GM12801 (cell line): Measurements from ENCODE around the gene ZNF648.

ENCODE experiments used
- TF ChIP-seq, protein P1 (sequence below): IDR thresholded peaks from one replicate; pipeline ENCODE4 v1.5.1; 2011; ENCODE audit warnings: control low read depth; ENCODE audit not compliant: insufficient read length; ENCODE audit errors: extremely low read depth

Gene ZNF648, protein sequence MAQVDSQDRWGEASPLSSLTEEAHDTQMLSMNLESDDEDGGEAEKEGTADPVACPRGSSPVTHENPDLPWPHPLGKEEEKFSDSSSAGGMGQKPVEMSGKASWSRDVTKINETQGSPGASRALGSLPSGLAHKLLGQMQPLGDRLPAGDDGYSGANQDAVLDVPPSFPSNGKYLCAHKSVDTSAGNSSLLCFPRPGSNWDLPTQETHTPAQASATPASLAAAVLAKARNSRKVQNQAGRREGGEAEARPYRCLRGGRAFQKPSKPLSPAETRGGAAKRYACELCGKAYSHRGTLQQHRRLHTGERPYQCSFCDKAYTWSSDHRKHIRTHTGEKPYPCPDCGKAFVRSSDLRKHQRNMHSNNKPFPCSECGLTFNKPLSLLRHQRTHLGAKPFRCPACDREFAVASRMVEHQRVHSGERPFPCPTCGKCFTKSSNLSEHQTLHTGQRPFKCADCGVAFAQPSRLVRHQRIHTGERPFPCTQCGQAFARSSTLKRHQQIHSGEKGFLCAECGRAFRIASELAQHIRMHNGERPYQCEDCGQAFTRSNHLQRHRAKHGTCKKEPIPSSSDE

DNA sequence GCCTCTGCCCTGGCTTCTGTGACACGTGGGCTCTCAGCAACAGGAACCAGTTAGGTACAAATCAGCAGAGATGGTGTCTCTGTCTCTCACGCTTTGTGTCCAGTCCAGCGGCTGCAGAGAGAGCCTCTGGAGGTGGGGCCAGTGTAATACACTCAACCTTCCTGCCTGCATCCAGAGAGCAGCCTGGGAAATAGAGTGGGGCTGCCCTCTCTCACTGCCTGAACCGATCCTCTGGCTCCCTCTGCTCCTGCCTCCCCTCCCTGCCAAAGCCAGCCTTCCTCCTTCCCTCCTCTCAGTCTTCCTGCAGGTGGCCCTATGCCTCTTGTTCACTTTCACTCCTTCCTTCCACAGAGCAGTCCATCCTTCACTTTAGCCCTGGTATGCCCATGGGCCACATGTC is at the start of gene ZNF648:
Gene ZNF648 (minus strand): TSS at position 119 of the 400 bp plus-strand sequence. CDS start 3,702 bp downstream, outside the sequence.
- TF ChIP-seq, protein P1, sequence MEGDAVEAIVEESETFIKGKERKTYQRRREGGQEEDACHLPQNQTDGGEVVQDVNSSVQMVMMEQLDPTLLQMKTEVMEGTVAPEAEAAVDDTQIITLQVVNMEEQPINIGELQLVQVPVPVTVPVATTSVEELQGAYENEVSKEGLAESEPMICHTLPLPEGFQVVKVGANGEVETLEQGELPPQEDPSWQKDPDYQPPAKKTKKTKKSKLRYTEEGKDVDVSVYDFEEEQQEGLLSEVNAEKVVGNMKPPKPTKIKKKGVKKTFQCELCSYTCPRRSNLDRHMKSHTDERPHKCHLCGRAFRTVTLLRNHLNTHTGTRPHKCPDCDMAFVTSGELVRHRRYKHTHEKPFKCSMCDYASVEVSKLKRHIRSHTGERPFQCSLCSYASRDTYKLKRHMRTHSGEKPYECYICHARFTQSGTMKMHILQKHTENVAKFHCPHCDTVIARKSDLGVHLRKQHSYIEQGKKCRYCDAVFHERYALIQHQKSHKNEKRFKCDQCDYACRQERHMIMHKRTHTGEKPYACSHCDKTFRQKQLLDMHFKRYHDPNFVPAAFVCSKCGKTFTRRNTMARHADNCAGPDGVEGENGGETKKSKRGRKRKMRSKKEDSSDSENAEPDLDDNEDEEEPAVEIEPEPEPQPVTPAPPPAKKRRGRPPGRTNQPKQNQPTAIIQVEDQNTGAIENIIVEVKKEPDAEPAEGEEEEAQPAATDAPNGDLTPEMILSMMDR, result no peak

DNA sequence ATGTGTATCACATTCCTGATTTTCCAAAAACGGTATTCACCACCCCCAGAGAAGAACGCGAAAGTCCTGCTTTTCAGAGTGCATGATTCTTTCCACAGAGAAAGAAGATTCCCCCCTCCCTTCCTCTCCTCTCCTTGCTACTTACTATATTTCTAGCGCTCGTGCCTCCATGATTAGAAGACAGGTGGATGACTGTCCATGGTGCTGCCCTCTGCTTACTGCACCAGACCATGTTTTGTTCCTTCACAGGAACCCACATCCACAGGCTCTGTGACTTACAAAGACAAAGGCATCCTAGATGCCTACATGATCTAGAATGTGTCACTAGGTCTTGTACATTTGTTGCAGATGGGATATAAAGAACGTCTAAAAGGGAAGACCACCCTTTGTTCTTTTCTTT is 49.1 kb upstream of the ZNF648 start:
- TF ChIP-seq, protein P1, result no peak

DNA sequence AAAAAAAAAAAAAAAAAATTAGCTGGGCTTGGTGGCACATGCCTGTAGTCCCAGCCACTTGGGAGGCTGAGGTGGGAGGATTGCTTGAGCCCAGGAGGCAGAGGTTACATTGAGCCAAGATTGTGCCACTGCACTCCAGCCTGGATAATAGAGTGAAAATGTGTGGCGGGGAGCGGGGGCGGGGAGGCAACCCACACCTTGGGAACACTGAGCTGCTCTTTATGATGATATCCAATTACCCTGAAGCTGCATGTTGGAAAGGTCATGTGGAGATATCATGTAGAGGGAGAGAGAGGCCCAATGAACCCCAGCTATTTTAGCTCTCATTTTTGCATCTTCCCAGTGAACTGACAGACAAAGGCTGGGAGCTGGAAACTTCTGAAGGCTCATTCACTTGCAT is 48.3 kb upstream of the ZNF648 start:
- TF ChIP-seq, protein P1, result no peak

DNA sequence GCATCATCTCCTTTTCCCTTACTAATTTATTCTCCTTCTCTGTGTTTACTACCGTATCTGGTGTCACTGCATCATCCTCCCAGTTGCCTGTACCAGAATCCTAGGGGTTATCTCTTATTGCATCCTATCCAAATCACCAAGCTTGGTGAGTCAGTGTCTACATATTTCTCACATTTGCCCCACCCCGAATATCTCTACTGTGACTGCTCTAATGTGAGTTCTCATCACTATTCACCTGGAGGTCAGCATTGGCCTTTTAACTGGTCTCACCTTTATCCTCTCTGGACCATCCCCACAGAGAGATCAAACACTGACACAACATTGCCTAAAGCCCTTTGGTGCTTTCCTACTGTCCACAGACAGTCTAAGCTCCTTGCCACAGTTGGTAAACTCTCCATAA is 45.7 kb upstream of the ZNF648 start:
- TF ChIP-seq, protein P1, result no peak

DNA sequence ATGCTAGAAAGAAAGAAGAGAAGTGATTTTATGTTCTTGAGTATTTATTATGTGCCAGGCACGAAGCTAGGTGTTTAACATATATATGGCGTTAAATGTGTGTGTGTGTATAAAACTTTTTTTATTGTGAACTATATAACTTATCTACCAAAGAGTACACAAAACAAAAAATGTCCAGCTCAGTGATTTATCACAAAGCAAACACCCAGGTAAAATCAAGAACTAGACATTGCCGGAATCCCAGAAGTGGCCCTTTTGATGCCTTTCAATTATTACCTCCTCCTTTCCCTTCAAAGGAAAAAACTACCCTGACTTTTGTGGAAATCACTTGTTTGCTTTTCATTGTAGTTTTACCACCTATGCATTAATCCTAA is 40.5 kb upstream of the ZNF648 start:
- TF ChIP-seq, protein P1, result no peak

DNA sequence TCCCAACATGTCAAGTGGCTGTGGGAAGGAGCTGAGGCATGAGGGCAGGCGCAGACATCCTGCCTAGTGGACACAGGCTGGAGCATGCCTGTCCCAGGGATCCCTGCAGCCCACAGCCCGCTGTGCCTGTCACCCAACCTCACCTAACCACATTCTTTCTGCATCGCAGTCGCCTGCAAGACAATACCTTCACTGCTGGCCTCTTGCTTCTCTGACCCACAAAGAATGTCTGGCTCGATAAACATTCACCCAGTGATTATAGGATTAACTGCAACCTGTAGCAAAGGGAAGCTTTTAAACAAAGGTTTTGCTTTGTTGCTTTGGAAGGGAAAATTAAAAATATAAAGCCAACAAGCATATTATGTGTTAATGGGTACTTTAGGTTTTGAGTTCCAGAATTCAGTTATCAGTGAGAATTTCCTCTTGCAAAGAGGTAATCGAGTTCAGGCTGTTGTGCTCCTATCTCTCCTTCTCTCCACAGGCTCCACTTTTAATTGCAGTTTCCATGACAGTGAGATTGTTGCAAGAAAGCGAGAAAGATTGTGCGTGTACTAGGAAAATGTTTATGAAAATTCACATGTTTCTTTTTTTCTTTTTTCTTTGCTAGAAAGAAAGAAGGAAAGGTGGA is 40.0 kb upstream of the ZNF648 start:
- TF ChIP-seq, protein P1, result no peak

DNA sequence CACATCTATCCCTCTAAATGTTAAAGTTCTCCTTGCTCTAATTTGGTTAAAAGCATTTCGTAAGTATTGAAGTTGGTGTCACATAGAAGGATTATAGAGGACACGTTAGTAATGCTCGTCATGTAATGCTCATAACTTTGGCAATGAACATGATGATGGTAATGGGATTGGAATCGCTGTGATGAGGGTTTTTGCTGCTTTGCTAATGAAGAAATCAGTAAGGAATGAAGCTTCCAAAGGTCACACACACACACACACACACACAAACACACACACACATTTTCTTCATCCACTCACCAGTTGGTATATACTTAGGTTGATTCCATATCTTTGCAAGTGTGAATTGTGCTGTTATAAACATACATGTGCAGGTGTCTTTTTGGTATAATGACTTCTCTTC is 36.8 kb upstream of the ZNF648 start:
- TF ChIP-seq, protein P1, result no peak
